B cell (primary cell): ENCODE results near the gene UMODL1. TPM values are rescaled to one million over a fixed set of nuclear protein-coding genes. Genes with fewer than 3 reads are reported as not detected.

Experiments
- ATAC-seq: fragments of 200-7000 bp; cut with Tn5 transposase; one replicate; pipeline ENCODE4 v1.10.0; 2021; ENCODE audit warnings: low read depth, mild to moderate bottlenecking, moderate number of reproducible peaks, moderate library complexity
- CTCF ChIA-PET: fragments of 350-600 bp; sonication (Branson Sonifier 250); formaldehyde crosslinking; loops from one replicate; lab custom pipeline; 2021; ENCODE audit warnings: antibody characterized with exemption, inconsistent platforms; lab: Charles Lee
- POLR2A ChIA-PET: fragments of 350-600 bp; sonication (Branson Sonifier 250); formaldehyde crosslinking; loops from one replicate; lab custom pipeline; 2021; ENCODE audit warnings: antibody characterized with exemption; lab: Charles Lee
- DNase-seq: peaks from one replicate; pipeline ENCODE4 v3.0.0; 2013
- H2AFZ ChIP-seq: 2 replicates; pipeline ENCODE4 v1.6.1; 2012; ENCODE audit warnings: mild to moderate bottlenecking, low read depth, low read length; ENCODE audit not compliant: insufficient read depth, poor library complexity, severe bottlenecking
- H3K27ac ChIP-seq, 2 donors: 1 replicate in 1 of 2; 2 replicates in 1 of 2; pipeline ENCODE4 v1.5.1; 2012 to 2013; ENCODE audit warnings: low read length in 2 of 2, mild to moderate bottlenecking in 2 of 2, moderate library complexity in 1 of 2
- H3K27me3 ChIP-seq, 4 experiments: fragments of 200-600 bp in 1 of 4; sonication (generic) in 1 of 4; replicated peaks in 1 of 4; 1 replicate in 2 of 4; 2 replicates in 2 of 4; pipeline versions ENCODE4 v1.6.1 to v1.7.0; 2013 to 2016; ENCODE audit warnings: low read length in 3 of 4, mild to moderate bottlenecking in 2 of 4, mixed read lengths in 1 of 4, moderate library complexity in 1 of 4; ENCODE audit not compliant: insufficient read depth in 4 of 4, control insufficient read depth in 3 of 4; ENCODE audit errors: control extremely low read depth in 1 of 4
- H3K36me3 ChIP-seq, 2 experiments: replicated peaks in 1 of 2; 1 replicate in 1 of 2; 2 replicates in 1 of 2; pipeline versions ENCODE4 v1.6.1 to v1.7.1; 2013; ENCODE audit warnings: low read length in 1 of 2; ENCODE audit not compliant: insufficient read depth in 2 of 2, control insufficient read depth in 1 of 2; ENCODE audit errors: control extremely low read depth in 1 of 2, extremely low read depth in 1 of 2
- H3K4me1 ChIP-seq, 2 donors: fragments of 200-600 bp in 1 of 2; sonication (generic) in 1 of 2; 1 replicate in 1 of 2; 2 replicates in 1 of 2; pipeline versions ENCODE4 v1.5.1 to v1.6.1; 2013 to 2017; ENCODE audit warnings: low read length in 2 of 2; ENCODE audit not compliant: control insufficient read depth in 2 of 2, insufficient read depth in 2 of 2
- H3K4me2 ChIP-seq: replicated peaks from 2 replicates; pipeline ENCODE3; 2012; ENCODE audit warnings: mild to moderate bottlenecking, low read depth, low read length; ENCODE audit not compliant: poor library complexity, severe bottlenecking
- H3K4me3 ChIP-seq, 5 experiments: fragments of 200-600 bp in 1 of 5; sonication (generic) in 1 of 5; 1 replicate in 3 of 5; 2 replicates in 2 of 5; pipeline versions ENCODE4 v1.5.1 to v1.7.0; 2011 to 2016; ENCODE audit warnings: low read length in 4 of 5, mild to moderate bottlenecking in 4 of 5, low read depth in 2 of 5, control low read depth in 1 of 5, moderate library complexity in 1 of 5; ENCODE audit not compliant: insufficient read depth in 1 of 5; ENCODE audit errors: control extremely low read depth in 1 of 5, extremely low read depth in 1 of 5
- H3K79me2 ChIP-seq: fragments of 200-600 bp; sonication (generic); one replicate; pipeline ENCODE4 v1.6.0; 2016; ENCODE audit warnings: low read length; ENCODE audit not compliant: control insufficient read depth, insufficient read depth
- H3K9ac ChIP-seq: fragments of 200-600 bp; sonication (generic); 2 replicates; pipeline ENCODE4 v1.6.1; 2017; ENCODE audit warnings: mild to moderate bottlenecking, low read length, moderate library complexity
- H3K9me3 ChIP-seq, 3 donors: one replicate each; pipeline versions ENCODE4 v1.6.1 to v1.7.1; 2013; ENCODE audit warnings: low read length in 2 of 3; ENCODE audit not compliant: control insufficient read depth in 2 of 3, insufficient read depth in 1 of 3; ENCODE audit errors: control extremely low read depth in 1 of 3
- H4K20me1 ChIP-seq: 2 replicates; pipeline ENCODE4 v1.6.0; 2012; ENCODE audit warnings: mild to moderate bottlenecking, low read length; ENCODE audit not compliant: insufficient read depth, control insufficient read depth, poor library complexity, severe bottlenecking
- H3K27ac Mint-ChIP-seq: one replicate; pipeline ENCODE4 v1.8.0; 2021; ENCODE audit warnings: mixed read lengths
- H3K27me3 Mint-ChIP-seq: one replicate; pipeline ENCODE4 v1.8.0; 2021; ENCODE audit warnings: mixed read lengths
- H3K4me1 Mint-ChIP-seq: one replicate; pipeline ENCODE4 v1.8.0; 2021; ENCODE audit warnings: mixed read lengths
- H3K4me3 Mint-ChIP-seq: one replicate; pipeline ENCODE4 v1.8.0; 2021; ENCODE audit warnings: mixed read lengths
- H3K9me3 Mint-ChIP-seq: one replicate; pipeline ENCODE4 v1.8.0; 2022; ENCODE audit warnings: mixed read lengths; ENCODE audit not compliant: insufficient read depth
- CTCF ChIP-seq: fragments of 200-600 bp; IDR thresholded peaks from one replicate; pipeline ENCODE4 v1.8.0; 2022; ENCODE audit warnings: antibody characterized with exemption, mild to moderate bottlenecking
- EZH2 ChIP-seq: IDR thresholded peaks from 2 replicates; pipeline ENCODE4 v1.6.1; 2012; ENCODE audit warnings: borderline replicate concordance, low read depth, mild to moderate bottlenecking, moderate library complexity, low read length; ENCODE audit not compliant: insufficient read depth, poor library complexity, severe bottlenecking
- WGBS: methylation state at CpG from one replicate; pipeline ENCODE4 v1.1.5; 2013; ENCODE audit warnings: missing lambda C conversion rate; ENCODE audit not compliant: insufficient coverage; 5-methylcytosine and 5-hydroxymethylcytosine counted together
- intact Hi-C: fragments of 100-400 bp; cut with micrococcal nuclease; formaldehyde crosslinking; loops from one replicate; pipeline ENCODE4 v1.10.0; 2022
- polyA plus RNA-seq: library from polyadenylated mRNA; depleted of rRNA; stranded (reverse); fragments of >200 nt; gene quantifications from 2 replicates; pipeline ENCODE4 v1.2.3, GENCODE V29; 2012
- total RNA-seq, 2 donors: library from RNA; stranded (reverse); fragments of 120-200 nt in 1 of 2; gene quantifications; 1 replicate in 1 of 2; 2 replicates in 1 of 2; pipeline versions ENCODE4 v1.2.3 to v1.2.4, GENCODE V29; 2013 to 2022

Gene UMODL1
- total and polyA plus RNA-seq, 2 donors (not counting 1 experiment from before 2014, with no cell fraction given), result 0.10 to 0.49 TPM

GRCh38 chr21:42112857-42113256 is 41.7 kb downstream of the UMODL1 start:
- Histone ChIP-seq H3K4me1 (peaks cover 14 to 19% of the 10 kb centered on the region in 2 donors), H2AFZ (no peak overlapping the region), H3K9ac (no peak overlapping the region), H3K4me3 (no peak overlapping the region), H3K79me2 (no peaks in the 10 kb centered on the region), H3K27me3 (peaks cover 0 to 27% (median 6%) of the 10 kb centered on the region in 4 experiments), H3K9me3 (no peaks in the 10 kb centered on the region), H4K20me1 (no peaks in the 10 kb centered on the region), H3K27ac (no peak overlapping the region), H3K36me3 (no peaks in the 10 kb centered on the region), H3K4me2 (no peak overlapping the region)
- CTCF ChIA-PET, result interaction anchor here (0.6 to 1.4 kb wide), 4 partner anchors 8 to 296 kb away, joined by 3 to 6 read pairs (median 4); no protein-coding TSS in a partner anchor
- 43% methylated on average over 4 of the region's 4 CpGs for WGBS
- POLR2A ChIA-PET, result no interaction called here
- H3K27me3 Mint-ChIP-seq, result peaks cover 15% of the 10 kb centered on the region
- intact Hi-C loops, result no loop called here
- no peak for DNase-seq
- ATAC-seq, result no peak
- TF ChIP-seq EZH2 (no peak), CTCF (no peak)
- H3K4me3 Mint-ChIP-seq, result no peak overlapping the region
- no peaks in the 10 kb centered on the region for H3K9me3 Mint-ChIP-seq
- no peak overlapping the region for H3K27ac Mint-ChIP-seq
- peaks cover 32% of the 10 kb centered on the region for H3K4me1 Mint-ChIP-seq

GRCh38 chr21:42113926-42114409 is 42.9 kb downstream of the UMODL1 start:
- Mint-ChIP-seq H3K4me1 (peaks cover 33% of the 10 kb centered on the region), H3K27me3 (peaks cover 18% of the 10 kb centered on the region), H3K27ac (no peak overlapping the region), H3K9me3 (no peaks in the 10 kb centered on the region), H3K4me3 (no peak overlapping the region)
- no peak for TF ChIP-seq CTCF
- no peak for TF ChIP-seq EZH2
- intact Hi-C loops, result no loop called here
- Histone ChIP-seq H4K20me1 (no peaks in the 10 kb centered on the region), H2AFZ (no peak overlapping the region), H3K4me1 (peaks cover 18 to 21% of the 10 kb centered on the region in 2 donors), H3K9ac (no peak overlapping the region), H3K4me2 (no peak overlapping the region), H3K36me3 (no peaks in the 10 kb centered on the region), H3K27ac (no peak overlapping the region), H3K4me3 (no peak overlapping the region), H3K9me3 (no peaks in the 10 kb centered on the region), H3K27me3 (peaks cover 0 to 38% (median 11%) of the 10 kb centered on the region in 4 experiments), H3K79me2 (no peaks in the 10 kb centered on the region)
- POLR2A ChIA-PET, result interaction anchor here (0.9 kb wide), 1 partner anchor 278 kb away, joined by 3 read pairs; no protein-coding TSS in a partner anchor
- 79% methylated on average over 11 of the region's 13 CpGs for WGBS
- ATAC-seq (no peak), DNase-seq (no peak)
- CTCF ChIA-PET, result interaction anchor here (0.9 to 6.2 kb wide), 2 partner anchors 106 to 297 kb away, joined by 3 to 117 read pairs; no protein-coding TSS in a partner anchor
